Progenitor cell of endocrine pancreas (in vitro differentiated cells): ENCODE data around the gene ATXN1. TPM values are rescaled to one million over a fixed set of nuclear protein-coding genes. Genes with fewer than 3 reads are reported as not detected.

Experiments
- DNase-seq: peaks from one replicate; pipeline ENCODE4 v3.0.0; 2021; ENCODE audit warnings: low spot score; ENCODE audit not compliant: unreplicated experiment
- H3K27ac Mint-ChIP-seq: 2 replicates; pipeline ENCODE4 v1.8.0; 2021; ENCODE audit warnings: mild to moderate bottlenecking, moderate library complexity, mixed read lengths
- H3K27me3 Mint-ChIP-seq: 2 replicates; pipeline ENCODE4 v1.8.0; 2021; ENCODE audit warnings: mixed read lengths
- H3K36me3 Mint-ChIP-seq: 2 replicates; pipeline ENCODE4 v1.8.0; 2022; ENCODE audit warnings: mixed read lengths; ENCODE audit not compliant: insufficient read depth
- H3K4me1 Mint-ChIP-seq: 2 replicates; pipeline ENCODE4 v1.8.0; 2021; ENCODE audit warnings: low read depth, mixed read lengths
- H3K4me3 Mint-ChIP-seq: 2 replicates; pipeline ENCODE4 v1.8.0; 2021; ENCODE audit warnings: low read depth, mild to moderate bottlenecking, moderate library complexity, mixed read lengths
- H3K9me3 Mint-ChIP-seq: 2 replicates; pipeline ENCODE4 v1.8.0; 2021; ENCODE audit warnings: low read depth, mixed read lengths
- CTCF ChIP-seq: fragments of 200-600 bp; sonication (generic); IDR thresholded peaks from one replicate; pipeline ENCODE4 v1.5.0; 2021; ENCODE audit warnings: antibody characterized with exemption, mild to moderate bottlenecking; ENCODE audit not compliant: unreplicated experiment
- total RNA-seq: library from RNA; stranded (reverse); gene quantifications from 2 replicates; pipeline ENCODE4 v1.2.1, GENCODE V29; 2021

The ATXN1 gene
- total RNA-seq, 1 donor from 2014 or later, result 35.8 TPM

DNA sequence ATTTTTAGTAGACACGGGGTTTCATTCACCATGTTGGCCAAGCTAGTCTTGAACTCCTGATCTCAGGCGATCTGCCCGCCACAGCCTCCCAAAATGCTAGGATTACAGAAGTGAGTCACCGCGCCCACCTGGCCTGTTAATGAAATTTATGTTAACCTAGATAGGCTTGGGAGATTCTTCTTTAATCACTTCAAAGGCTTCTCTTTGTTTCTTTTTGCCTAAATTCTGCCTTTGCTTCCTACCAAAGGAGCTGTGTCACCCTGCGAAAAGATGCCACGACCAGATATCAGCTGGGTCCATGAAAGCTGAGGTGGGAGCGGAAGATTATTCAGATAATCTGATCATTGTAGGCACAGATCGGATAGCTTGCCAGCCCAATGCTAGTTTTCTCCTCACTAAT, 447.5 kb downstream of the ATXN1 start:
- TF ChIP-seq CTCF, result no peak
- Mint-ChIP-seq H3K36me3 (peaks cover 3% of the 10 kb centered on the region), H3K4me3 (no peak overlapping the region), H3K9me3 (no peaks in the 10 kb centered on the region), H3K27ac (no peak overlapping the region), H3K27me3 (no peaks in the 10 kb centered on the region), H3K4me1 (peaks cover 4% of the 10 kb centered on the region)
- no peak for DNase-seq

DNA sequence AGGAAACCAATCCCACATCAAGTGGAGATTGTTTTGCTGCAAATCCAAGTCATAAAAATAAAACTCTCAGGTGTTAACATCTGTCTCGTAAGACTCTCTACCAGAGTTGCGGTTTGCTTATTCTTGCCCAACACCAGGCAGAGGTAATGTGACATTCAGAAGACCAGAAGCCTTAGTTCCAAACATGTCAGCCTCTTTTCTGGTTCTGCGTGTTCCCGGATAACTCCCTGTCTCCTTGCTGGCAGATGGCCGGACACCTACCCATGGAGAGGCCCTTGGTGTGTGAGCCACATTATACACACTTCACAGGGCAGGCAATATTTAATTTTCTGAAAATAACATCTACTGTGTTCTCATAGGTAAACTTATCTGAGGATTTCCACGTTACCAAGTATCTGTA, 449.5 kb downstream of the ATXN1 start:
- H3K36me3 Mint-ChIP-seq, result peaks cover 6% of the 10 kb centered on the region
- no peak for TF ChIP-seq CTCF
- no peaks in the 10 kb centered on the region for H3K4me1 Mint-ChIP-seq
- H3K4me3 Mint-ChIP-seq, result no peak overlapping the region
- H3K27me3 Mint-ChIP-seq, result no peaks in the 10 kb centered on the region
- H3K9me3 Mint-ChIP-seq, result no peaks in the 10 kb centered on the region
- no peak for DNase-seq
- no peak overlapping the region for H3K27ac Mint-ChIP-seq

- Mint-ChIP-seq H3K27me3 (peaks cover 4% of the 10 kb centered on the region), H3K4me3 (no peak overlapping the region), H3K4me1 (no peaks in the 10 kb centered on the region), H3K9me3 (no peaks in the 10 kb centered on the region), H3K36me3 (peaks cover 14% of the 10 kb centered on the region), H3K27ac (no peak overlapping the region)
- no peak for TF ChIP-seq CTCF
- DNase-seq, result no peak
Observed at GRCh38 chr6:16306334-16306733, 454.9 kb downstream of the ATXN1 start.

DNA sequence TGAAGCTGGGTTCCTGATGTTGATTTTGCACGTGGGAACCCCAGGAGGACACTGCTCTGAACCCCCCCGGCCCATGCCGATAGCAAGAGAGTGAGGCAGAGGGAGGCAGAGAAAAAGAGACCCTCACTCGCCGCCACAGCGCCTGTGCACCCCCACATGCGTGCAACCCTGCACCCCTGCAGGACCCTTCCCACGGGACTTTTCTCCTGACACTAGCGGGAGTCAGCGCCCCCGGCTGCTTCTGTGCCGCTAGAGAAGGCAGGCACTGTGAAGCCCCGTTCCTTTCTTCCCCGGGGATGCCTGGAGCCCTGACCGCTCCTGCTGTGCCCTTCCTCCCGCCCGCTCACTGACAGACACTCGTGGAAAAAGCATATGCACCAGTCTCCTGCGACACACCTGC, 455.5 kb downstream of the ATXN1 start:
- no peak overlapping the region for H3K27ac Mint-ChIP-seq
- H3K27me3 Mint-ChIP-seq, result peaks cover 4% of the 10 kb centered on the region
- no peak overlapping the region for H3K4me3 Mint-ChIP-seq
- no peaks in the 10 kb centered on the region for H3K4me1 Mint-ChIP-seq
- no peak for TF ChIP-seq CTCF
- peaks cover 14% of the 10 kb centered on the region for H3K36me3 Mint-ChIP-seq
- no peak for DNase-seq
- no peaks in the 10 kb centered on the region for H3K9me3 Mint-ChIP-seq

GRCh38 chr6:16305246-16305725, 456.0 kb downstream of the ATXN1 start:
- no peaks in the 10 kb centered on the region for H3K4me1 Mint-ChIP-seq
- no peak overlapping the region for H3K4me3 Mint-ChIP-seq
- no peak for TF ChIP-seq CTCF
- DNase-seq, result no peak
- H3K27ac Mint-ChIP-seq, result no peak overlapping the region
- H3K27me3 Mint-ChIP-seq, result peaks cover 4% of the 10 kb centered on the region
- no peaks in the 10 kb centered on the region for H3K9me3 Mint-ChIP-seq
- H3K36me3 Mint-ChIP-seq, result peaks cover 14% of the 10 kb centered on the region
